Endothelial cell of umbilical vein (primary cell): ENCODE results near the gene DNAJC22. TPM values are rescaled to one million over a fixed set of nuclear protein-coding genes. Genes with fewer than 3 reads are reported as not detected.
A peak's percentile ranks its signal among the peaks of the same experiment; 100 is the strongest.

ENCODE experiments used
- BruUV-seq: library from RNA; stranded (reverse); fragments of 400-500 nt; replicated peaks from 2 replicates; lab custom pipeline; 2021; lab: Mats Ljungman, UMichigan
- CTCF ChIA-PET: fragments of 300-600, 350-600 bp; sonication (Branson Sonifier 250); formaldehyde crosslinking; loops from one replicate; lab custom pipeline; 2021; ENCODE audit warnings: antibody characterized with exemption, inconsistent platforms; lab: Charles Lee
- POLR2A ChIA-PET: fragments of 300-600, 350-600 bp; sonication (Branson Sonifier 250); formaldehyde crosslinking; loops from one replicate; lab custom pipeline; 2021; ENCODE audit warnings: antibody characterized with exemption, inconsistent platforms; lab: Charles Lee
- DNase-seq: peaks from one replicate; pipeline ENCODE4 v3.0.0-alpha.2; 2011; ENCODE audit warnings: low read depth, low spot score
- FAIRE-seq: peaks from 2 replicates; lab custom pipeline; 2011; peaks lifted over from hg19 to GRCh38; lab: Jason Lieb, UNC
- H2AFZ ChIP-seq: 2 replicates; pipeline ENCODE4 v1.6.0; 2012; ENCODE audit warnings: low read depth, low read length, control low read depth, inconsistent platforms
- H3K27ac ChIP-seq: 2 replicates; pipeline ENCODE4 v1.5.1; 2011; ENCODE audit warnings: low read depth, mild to moderate bottlenecking, control low read depth, low read length, moderate library complexity; ENCODE audit not compliant: insufficient read depth
- H3K27me3 ChIP-seq, 2 experiments: 2 replicates each; pipeline versions ENCODE4 v1.6.0 to v1.6.1; 2011; ENCODE audit warnings: low read length in 2 of 2, mixed read lengths in 1 of 2; ENCODE audit not compliant: control insufficient read depth in 2 of 2, insufficient read depth in 2 of 2
- H3K36me3 ChIP-seq, 2 experiments: 2 replicates in 1 of 2; 3 replicates in 1 of 2; pipeline ENCODE4 v1.5.1; 2011; ENCODE audit warnings: low read length in 2 of 2, mild to moderate bottlenecking in 1 of 2, moderate library complexity in 1 of 2; ENCODE audit not compliant: control insufficient read depth in 2 of 2, insufficient read depth in 2 of 2; ENCODE audit errors: extremely low read depth in 1 of 2
- H3K4me1 ChIP-seq: 3 replicates; pipeline ENCODE4 v1.5.1; 2011; ENCODE audit warnings: mild to moderate bottlenecking, low read length; ENCODE audit not compliant: control insufficient read depth, insufficient read depth; ENCODE audit errors: extremely low read depth
- H3K4me2 ChIP-seq: 2 replicates; pipeline ENCODE4 v1.6.1; 2011; ENCODE audit warnings: low read length, control low read depth, mixed read lengths; ENCODE audit not compliant: insufficient read depth
- H3K4me3 ChIP-seq, 3 experiments: fragments of 200-600 bp in 1 of 3; sonication (generic), shearing (Covaris generic) in 1 of 3; replicated peaks in 1 of 3; 2 replicates each; pipeline ENCODE4 v1.5.1; 2011 to 2016; ENCODE audit warnings: control low read depth in 3 of 3, low read length in 3 of 3, mild to moderate bottlenecking in 2 of 3, inconsistent platforms in 1 of 3, low read depth in 1 of 3, moderate library complexity in 1 of 3; ENCODE audit not compliant: insufficient read depth in 1 of 3
- H3K79me2 ChIP-seq: 2 replicates; pipeline ENCODE4 v1.6.0; 2012; ENCODE audit warnings: low read length, inconsistent platforms; ENCODE audit not compliant: control insufficient read depth, insufficient read depth
- H3K9ac ChIP-seq: replicated peaks from 2 replicates; pipeline ENCODE3; 2011; ENCODE audit warnings: low read length, control low read depth; ENCODE audit not compliant: insufficient read depth; ENCODE audit errors: extremely low read depth
- H3K9me1 ChIP-seq: replicated peaks from 3 replicates; pipeline ENCODE4 v1.6.0; 2011; ENCODE audit warnings: mild to moderate bottlenecking, low read length; ENCODE audit not compliant: control insufficient read depth, insufficient read depth; ENCODE audit errors: extremely low read depth
- H3K9me3 ChIP-seq: replicated peaks from 2 replicates; pipeline ENCODE4 v1.5.1; 2012; ENCODE audit warnings: low read length, inconsistent platforms; ENCODE audit not compliant: control insufficient read depth, insufficient read depth
- H4K20me1 ChIP-seq: replicated peaks from 2 replicates; pipeline ENCODE3; 2011; ENCODE audit warnings: mild to moderate bottlenecking, low read length; ENCODE audit not compliant: control insufficient read depth, insufficient read depth; ENCODE audit errors: extremely low read depth
- EZH2 ChIP-seq: IDR thresholded peaks from 2 replicates; pipeline ENCODE4 v1.6.1; 2012; ENCODE audit warnings: borderline replicate concordance, low read depth, mild to moderate bottlenecking, moderate library complexity, low read length, inconsistent platforms; ENCODE audit not compliant: severe bottlenecking
- FOS ChIP-seq: IDR thresholded peaks from 2 replicates; pipeline ENCODE4 v1.6.1; 2011; ENCODE audit warnings: mild to moderate bottlenecking, low read length, moderate library complexity, borderline replicate concordance; ENCODE audit not compliant: insufficient read depth
- GATA2 ChIP-seq: IDR thresholded peaks from 2 replicates; pipeline ENCODE4 v1.7.0; 2011; ENCODE audit warnings: low read depth, mild to moderate bottlenecking, moderate library complexity, mixed read lengths, low read length; ENCODE audit not compliant: insufficient read length, insufficient read depth
- JUN ChIP-seq: IDR thresholded peaks from 2 replicates; pipeline ENCODE4 v1.6.1; 2011; ENCODE audit warnings: borderline replicate concordance, low read depth; ENCODE audit not compliant: insufficient read length, insufficient read depth
- MYC ChIP-seq: IDR thresholded peaks from one replicate; pipeline ENCODE4 v1.6.1; 2011; ENCODE audit warnings: mild to moderate bottlenecking, low read depth, low read length
- POLR2A ChIP-seq: IDR thresholded peaks from 2 replicates; pipeline ENCODE4 v1.6.1; 2012; ENCODE audit warnings: low read depth, mild to moderate bottlenecking, control low read depth, low read length
- POLR2AphosphoS5 ChIP-seq: IDR thresholded peaks from 2 replicates; pipeline ENCODE4 v1.6.1; 2012; ENCODE audit warnings: low read depth, mild to moderate bottlenecking, control low read depth, low read length, moderate library complexity; ENCODE audit not compliant: insufficient read depth
- dilution Hi-C: fragments of 300-500 bp; cut with MboI; formaldehyde crosslinking; loops from one replicate; pipeline ENCODE4 v1.15.0; 2019; ENCODE audit warnings: low sequenced_read_pairs; ENCODE audit not compliant: extremely low pct_ligation_motif_present
- intact Hi-C: fragments of 100-400 bp; cut with micrococcal nuclease; formaldehyde crosslinking; loops from one replicate; pipeline ENCODE4 v1.10.0; 2022
- polyA plus RNA-seq, 4 experiments: library from polyadenylated mRNA; depleted of rRNA in 3 of 4; stranded (reverse) in 3 of 4; unstranded in 1 of 4; fragments of >200 nt; gene quantifications; 2 replicates each; pipeline versions ENCODE4 v1.2.1 to v1.2.3, GENCODE V29; 2011 to 2012; ENCODE audit warnings: missing spikeins in 1 of 4
- total RNA-seq: library from RNA; stranded (reverse); gene quantifications from 2 replicates; pipeline ENCODE4 v1.2.3, GENCODE V29; 2021
- TF ChIP-seq, protein P1 (sequence below), 2 donors: IDR thresholded peaks; 1 replicate in 1 of 2; 2 replicates in 1 of 2; pipeline ENCODE4 v1.5.1; 2011; ENCODE audit warnings: low read length in 2 of 2, mild to moderate bottlenecking in 2 of 2, moderate library complexity in 2 of 2, control low read depth in 1 of 2, inconsistent platforms in 1 of 2, low read depth in 1 of 2; ENCODE audit not compliant: insufficient read depth in 1 of 2; ENCODE audit errors: extremely low read depth in 1 of 2
- TF ChIP-seq, protein P2 (sequence below): IDR thresholded peaks from 2 replicates; pipeline ENCODE4 v1.6.1; 2011; ENCODE audit not compliant: insufficient read depth, insufficient read length

The DNAJC22 gene
- total and polyA plus RNA-seq, 2 donors (not counting 3 experiments of a cell fraction or from before 2014, with no cell fraction given), result 1.3 to 1.4 TPM

DNA sequence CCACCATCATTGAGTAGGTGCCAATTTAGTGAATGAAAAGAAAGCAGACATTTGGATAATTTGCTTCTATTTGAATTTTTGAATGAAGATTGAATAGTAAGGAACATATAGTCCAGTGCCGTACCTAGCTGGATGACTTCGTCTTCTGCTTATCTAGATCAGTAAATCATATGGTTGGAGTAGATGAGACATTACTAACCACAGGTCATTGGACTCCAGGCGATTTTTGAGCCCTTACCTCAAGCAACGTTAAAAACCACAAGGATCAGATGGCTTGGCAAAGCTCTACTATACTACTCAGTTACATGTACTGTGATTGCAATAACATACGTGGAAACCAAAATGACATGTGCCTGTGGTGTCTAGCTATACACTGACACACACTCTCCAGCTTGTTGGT, 18.9 kb downstream of the DNAJC22 start:
- Histone ChIP-seq H3K36me3 (no peaks in the 10 kb centered on the region), H3K27me3 (no peaks in the 10 kb centered on the region), H3K9me3 (no peaks in the 10 kb centered on the region), H3K4me3 (no peak overlapping the region), H4K20me1 (no peaks in the 10 kb centered on the region), H3K79me2 (peaks cover 35% of the 10 kb centered on the region), H3K4me1 (peaks cover 35% of the 10 kb centered on the region), H3K9me1 (no peaks in the 10 kb centered on the region), H3K4me2 (peak overlapping the region; percentile 53), H2AFZ (no peak overlapping the region), H3K27ac (peak overlapping the region; percentile 77), H3K9ac (peak overlapping the region; percentile 13)
- DNase-seq (peak; percentile 29), FAIRE-seq (no peak)
- ChIA-PET CTCF (interaction anchor here (1.2 to 12.8 kb wide), 6 partner anchors 7 to 149 kb away, joined by 3 to 679 read pairs (median 14); no protein-coding TSS in a partner anchor), POLR2A (interaction anchor here (0.7 kb wide), 1 partner anchor 43 kb away, joined by 3 read pairs; the partner anchor contains the start of gene TROAP)
- no peak for TF ChIP-seq JUN
- peak; percentile 60 for TF ChIP-seq GATA2
- intact Hi-C loops (loop anchor here (5.0 kb wide), 1 partner anchor 257 kb away; the partner anchor contains the start of gene PRPF40B), dilution Hi-C loops (loop anchor here (25.0 kb wide), 1 partner anchor 147 kb away; no protein-coding TSS in a partner anchor)
- no TSS peak for BruUV-seq

DNA sequence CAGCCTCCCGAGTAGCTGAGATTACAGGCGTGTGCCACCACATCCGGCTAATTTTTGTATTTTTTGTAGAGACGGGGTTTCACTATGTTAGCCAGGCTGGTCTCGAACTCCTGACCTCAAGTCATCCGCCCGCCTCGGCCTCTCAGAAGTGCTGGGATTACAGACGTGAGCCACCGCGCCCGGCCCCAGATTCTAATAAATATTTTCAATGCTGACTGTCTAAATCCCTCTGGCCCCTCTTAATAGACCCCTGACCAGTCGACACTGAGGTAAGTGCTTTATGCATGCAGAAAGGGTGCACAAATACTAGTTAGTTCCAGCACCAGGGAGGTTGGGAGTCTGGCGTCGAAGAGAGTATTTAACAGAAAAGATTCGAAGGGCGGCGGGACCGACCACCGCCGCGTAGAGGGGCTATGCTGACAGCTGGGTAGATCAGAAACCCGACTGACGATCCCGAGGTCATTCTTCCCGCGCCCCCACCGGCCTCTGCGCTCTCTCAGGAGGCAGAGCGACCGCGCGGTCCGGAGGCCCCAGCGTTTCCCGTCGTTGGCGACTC, 19.5 kb downstream of the DNAJC22 start:
- ChIA-PET CTCF (interaction anchor here (0.7 to 12.8 kb wide), 17 partner anchors 8 to 214 kb away, joined by 3 to 679 read pairs (median 6); no protein-coding TSS in a partner anchor), POLR2A (interaction anchor here (0.6 to 2.1 kb wide), 13 partner anchors 8 to 375 kb away, joined by 3 to 15 read pairs (median 5); partner anchors contain the start of genes TMBIM6 and TROAP)
- peak overlapping the region; percentile 56 for H3K4me2 ChIP-seq
- FAIRE-seq (no peak), DNase-seq (no peak)
- H3K9ac ChIP-seq, result peak overlapping the region; percentile 95
- H3K27ac ChIP-seq, result peak overlapping the region; percentile 77
- H3K79me2 ChIP-seq, result peaks cover 41% of the 10 kb centered on the region
- H3K4me3 ChIP-seq, result peak overlapping the region; percentile 76 to 94 (median 85)
- TSS peak; percentile 79 for BruUV-seq
- H3K36me3 ChIP-seq, result no peaks in the 10 kb centered on the region
- intact Hi-C loops, result loop anchor here (5.0 kb wide), 1 partner anchor 256 kb away; the partner anchor contains the start of gene PRPF40B
- TF ChIP-seq FOS (no peak), POLR2A (no peak), POLR2AphosphoS5 (no peak), JUN (no peak), GATA2 (no peak), EZH2 (no peak), MYC (no peak)
- TF ChIP-seq, protein P1, sequence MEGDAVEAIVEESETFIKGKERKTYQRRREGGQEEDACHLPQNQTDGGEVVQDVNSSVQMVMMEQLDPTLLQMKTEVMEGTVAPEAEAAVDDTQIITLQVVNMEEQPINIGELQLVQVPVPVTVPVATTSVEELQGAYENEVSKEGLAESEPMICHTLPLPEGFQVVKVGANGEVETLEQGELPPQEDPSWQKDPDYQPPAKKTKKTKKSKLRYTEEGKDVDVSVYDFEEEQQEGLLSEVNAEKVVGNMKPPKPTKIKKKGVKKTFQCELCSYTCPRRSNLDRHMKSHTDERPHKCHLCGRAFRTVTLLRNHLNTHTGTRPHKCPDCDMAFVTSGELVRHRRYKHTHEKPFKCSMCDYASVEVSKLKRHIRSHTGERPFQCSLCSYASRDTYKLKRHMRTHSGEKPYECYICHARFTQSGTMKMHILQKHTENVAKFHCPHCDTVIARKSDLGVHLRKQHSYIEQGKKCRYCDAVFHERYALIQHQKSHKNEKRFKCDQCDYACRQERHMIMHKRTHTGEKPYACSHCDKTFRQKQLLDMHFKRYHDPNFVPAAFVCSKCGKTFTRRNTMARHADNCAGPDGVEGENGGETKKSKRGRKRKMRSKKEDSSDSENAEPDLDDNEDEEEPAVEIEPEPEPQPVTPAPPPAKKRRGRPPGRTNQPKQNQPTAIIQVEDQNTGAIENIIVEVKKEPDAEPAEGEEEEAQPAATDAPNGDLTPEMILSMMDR (IDR thresholded peaks at IDR 0.05; ENCODE audit: extremely low read depth in 1 of 2, insufficient read depth in 1 of 2, low read depth in 1 of 2, low read length in 2 of 2), result no peak
- TF ChIP-seq, protein P2, sequence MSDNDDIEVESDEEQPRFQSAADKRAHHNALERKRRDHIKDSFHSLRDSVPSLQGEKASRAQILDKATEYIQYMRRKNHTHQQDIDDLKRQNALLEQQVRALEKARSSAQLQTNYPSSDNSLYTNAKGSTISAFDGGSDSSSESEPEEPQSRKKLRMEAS, result no peak
- dilution Hi-C loops, result loop anchor here (25.0 kb wide), 1 partner anchor 146 kb away; no protein-coding TSS in a partner anchor
- H3K27me3 ChIP-seq, result no peaks in the 10 kb centered on the region
- no peaks in the 10 kb centered on the region for H3K9me3 ChIP-seq
- H4K20me1 ChIP-seq, result peaks cover 2% of the 10 kb centered on the region
- no peaks in the 10 kb centered on the region for H3K9me1 ChIP-seq
- peaks cover 35% of the 10 kb centered on the region for H3K4me1 ChIP-seq
- H2AFZ ChIP-seq, result peak overlapping the region; percentile 26
